Gastrocnemius medialis (tissue), 4 donors: Measurements from ENCODE around the gene SLC27A1. TPM values are rescaled to one million over a fixed set of nuclear protein-coding genes. Genes with fewer than 3 reads are reported as not detected.
"Not testable (repeated sequence)": the region's sequence is repeated elsewhere in the genome, so short reads cannot be mapped to it uniquely, and the experiment has no call there.

ENCODE experiments used
- ATAC-seq, 2 donors: fragments of 150-250 bp; one replicate each; pipeline ENCODE4 v1.9.1; 2016
- DNase-seq, 2 donors: peaks; one replicate each; pipeline ENCODE4 v3.0.0-alpha.2; 2019
- H3K27ac ChIP-seq, 4 donors: fragments of 200-600 bp; sonication (generic); 1 replicate in 1 of 4; 2 replicates in 3 of 4; pipeline ENCODE4 v1.5.1; 2016 to 2018; ENCODE audit warnings: mild to moderate bottlenecking in 2 of 4, moderate library complexity in 1 of 4
- H3K27me3 ChIP-seq, 3 donors: fragments of 200-600 bp; sonication (generic) in 2 of 3; 1 replicate in 1 of 3; 2 replicates in 2 of 3; pipeline versions ENCODE4 v1.5.1 to v1.6.0; 2016 to 2019; ENCODE audit warnings: mild to moderate bottlenecking in 1 of 3, moderate library complexity in 1 of 3
- H3K36me3 ChIP-seq, 2 donors: fragments of 200-600 bp; sonication (generic) in 1 of 2; one replicate each; pipeline ENCODE4 v1.5.1; 2017 to 2018
- H3K4me1 ChIP-seq, 2 donors: fragments of 200-600 bp; sonication (generic) in 1 of 2; one replicate each; pipeline ENCODE4 v1.5.1; 2016 to 2017; ENCODE audit warnings: mild to moderate bottlenecking in 2 of 2
- H3K4me3 ChIP-seq, 4 donors: fragments of 200-600 bp; sonication (generic) in 3 of 4; 1 replicate in 1 of 4; 2 replicates in 3 of 4; pipeline ENCODE4 v1.5.1; 2016 to 2019; ENCODE audit warnings: mild to moderate bottlenecking in 2 of 4
- H3K9me3 ChIP-seq, 3 donors: fragments of 200-600 bp; sonication (generic) in 2 of 3; 1 replicate in 1 of 3; 2 replicates in 2 of 3; pipeline ENCODE4 v1.5.1; 2016 to 2019
- CTCF ChIP-seq, 5 experiments: fragments of 450-650 bp in 3 of 5; fragments of 200-600 bp in 2 of 5; sonication (generic) in 2 of 5; IDR thresholded peaks in 4 of 5; conservative IDR thresholded peaks in 1 of 5; 1 replicate in 4 of 5; 2 replicates in 1 of 5; pipeline ENCODE4 v1.5.1; 2016 to 2019; ENCODE audit warnings: antibody characterized with exemption in 5 of 5, mild to moderate bottlenecking in 3 of 5, moderate library complexity in 3 of 5
- POLR2A ChIP-seq, 2 donors: fragments of 450-650 bp; IDR thresholded peaks; one replicate each; pipeline ENCODE4 v1.6.1; 2017; ENCODE audit warnings: antibody characterized with exemption in 2 of 2, mild to moderate bottlenecking in 2 of 2, moderate library complexity in 2 of 2
- in situ Hi-C, 4 donors: fragments of 200-750 bp; cut with MboI; loops; one replicate each; pipeline versions ENCODE4 v1.15.0 to v1.8.0; 2017; ENCODE audit warnings: low sequenced_read_pairs in 4 of 4
- intact Hi-C: fragments of 100-400 bp; cut with DNase I; formaldehyde crosslinking; loops from one replicate; pipeline ENCODE4 v1.15.1; 2023; ENCODE audit warnings: low total_unique reads
- total RNA-seq, 4 donors: library from RNA; depleted of rRNA; stranded (reverse); fragments of >200 nt; gene quantifications; one replicate each; pipeline versions ENCODE4 v1.1.0 to v1.2.3, GENCODE V29; 2016

Gene SLC27A1
- total RNA-seq, 4 donors from 2014 or later: 20.7 to 53.8 (median 43.7) TPM

GRCh38 chr19:17504030-17504429, 33.7 kb downstream of the SLC27A1 start:
- Histone ChIP-seq H3K4me1 (peaks cover 0 to 8% of the 10 kb centered on the region in 2 donors), H3K27me3 (no peaks in the 10 kb centered on the region), H3K36me3 (peaks cover 0 to 20% of the 10 kb centered on the region in 2 donors), H3K9me3 (no peaks in the 10 kb centered on the region), H3K4me3 (no peak overlapping the region), H3K27ac (peak overlapping the region; percentile 8 to 75 (median 44))
- intact Hi-C loops: no loop called here
- in situ Hi-C loops: no loop called here
- TF ChIP-seq CTCF (IDR thresholded peaks at IDR 0.05 in 4 of 5, conservative IDR thresholded peaks at IDR 0.05 in 1 of 5): no peak
- no peak for TF ChIP-seq POLR2A (IDR thresholded peaks at IDR 0.05)
- DNase-seq (no peak), ATAC-seq (no peak)

- ATAC-seq (no peak), DNase-seq (no peak)
- Histone ChIP-seq H3K4me3 (no peak overlapping the region), H3K4me1 (peaks cover 0 to 8% of the 10 kb centered on the region in 2 donors), H3K27ac (peak overlapping the region; percentile 8 to 75 (median 44)), H3K27me3 (no peaks in the 10 kb centered on the region), H3K36me3 (peaks cover 0 to 20% of the 10 kb centered on the region in 2 donors), H3K9me3 (no peaks in the 10 kb centered on the region)
- in situ Hi-C loops (no loop called here), intact Hi-C loops (no loop called here)
- TF ChIP-seq POLR2A (IDR thresholded peaks at IDR 0.05): no peak
- no peak for TF ChIP-seq CTCF (IDR thresholded peaks at IDR 0.05 in 4 of 5, conservative IDR thresholded peaks at IDR 0.05 in 1 of 5)
These were observed 34.1 kb downstream of the SLC27A1 start for GRCh38 chr19:17504456-17504855.

- H3K4me1 ChIP-seq: peaks cover 6 to 15% of the 10 kb centered on the region in 2 donors
- peak overlapping the region in 2 of 4 donors; percentile 43 to 75 for H3K27ac ChIP-seq
- DNase-seq: no peak
- intact Hi-C loops: no loop called here
- H3K36me3 ChIP-seq: peaks cover 0 to 18% of the 10 kb centered on the region in 2 donors
- ATAC-seq: no peak
- in situ Hi-C loops: no loop called here
- H3K9me3 ChIP-seq: no peaks in the 10 kb centered on the region
- H3K27me3 ChIP-seq: no peaks in the 10 kb centered on the region
- no peak for TF ChIP-seq CTCF (IDR thresholded peaks at IDR 0.05 in 4 of 5, conservative IDR thresholded peaks at IDR 0.05 in 1 of 5)
- no peak for TF ChIP-seq POLR2A (IDR thresholded peaks at IDR 0.05)
- H3K4me3 ChIP-seq: no peak overlapping the region
These were observed 34.9 kb downstream of the SLC27A1 start for GRCh38 chr19:17505223-17505622.

GRCh38 chr19:17506745-17507144, 36.4 kb downstream of the SLC27A1 start:
- Histone ChIP-seq H3K9me3 (no peaks in the 10 kb centered on the region), H3K27me3 (no peaks in the 10 kb centered on the region), H3K27ac (peak overlapping the region; percentile 26 to 75 (median 48)), H3K4me1 (peaks cover 16 to 21% of the 10 kb centered on the region in 2 donors), H3K36me3 (peaks cover 0 to 7% of the 10 kb centered on the region in 2 donors), H3K4me3 (no peak overlapping the region)
- ATAC-seq (no peak), DNase-seq (peak in 1 of 2 donors; percentile 47)
- TF ChIP-seq CTCF (IDR thresholded peaks at IDR 0.05 in 4 of 5, conservative IDR thresholded peaks at IDR 0.05 in 1 of 5) (no peak), POLR2A (IDR thresholded peaks at IDR 0.05) (no peak)
- in situ Hi-C loops: no loop called here
- intact Hi-C loops: no loop called here

- intact Hi-C loops, ATAC-seq, DNase-seq, H3K4me3 ChIP-seq, H3K9me3 ChIP-seq, in situ Hi-C loops, H3K36me3 ChIP-seq, H3K27me3 ChIP-seq: not testable (repeated sequence)
- Histone ChIP-seq H3K4me1 (peaks cover 22 to 29% of the 10 kb centered on the region in 2 donors), H3K27ac (peak overlapping the region; percentile 10 to 75 (median 48))
These were observed 38.2 kb downstream of the SLC27A1 start for GRCh38 chr19:17508558-17508933.
